NB4 (cell line): ENCODE data around the gene EVI2B.
"Not testable (repeated sequence)": the region's sequence is repeated elsewhere in the genome, so short reads cannot be mapped to it uniquely, and the experiment has no call there.

Experiments
- CTCF ChIP-seq: IDR thresholded peaks from one replicate; pipeline ENCODE4 v1.5.1; 2012; ENCODE audit warnings: low read depth, low read length
- MAX ChIP-seq: IDR thresholded peaks from 2 replicates; pipeline ENCODE4 v1.6.1; 2011; ENCODE audit warnings: low read depth, low read length
- POLR2A ChIP-seq: IDR thresholded peaks from 2 replicates; pipeline ENCODE4 v1.6.1; 2011; ENCODE audit warnings: mild to moderate bottlenecking; ENCODE audit not compliant: insufficient read length; ENCODE audit errors: extremely low read depth

- not testable (repeated sequence) for TF ChIP-seq CTCF, MAX, POLR2A
Observed at GRCh38 chr17:31312223-31312622, 1.6 kb downstream of the EVI2B start.
